ENCODE data around the gene METTL1.
"Not testable (repeated sequence)": the region's sequence is repeated elsewhere in the genome, so short reads cannot be mapped to it uniquely, and the experiment has no call there.

METTL1 gene

DNA sequence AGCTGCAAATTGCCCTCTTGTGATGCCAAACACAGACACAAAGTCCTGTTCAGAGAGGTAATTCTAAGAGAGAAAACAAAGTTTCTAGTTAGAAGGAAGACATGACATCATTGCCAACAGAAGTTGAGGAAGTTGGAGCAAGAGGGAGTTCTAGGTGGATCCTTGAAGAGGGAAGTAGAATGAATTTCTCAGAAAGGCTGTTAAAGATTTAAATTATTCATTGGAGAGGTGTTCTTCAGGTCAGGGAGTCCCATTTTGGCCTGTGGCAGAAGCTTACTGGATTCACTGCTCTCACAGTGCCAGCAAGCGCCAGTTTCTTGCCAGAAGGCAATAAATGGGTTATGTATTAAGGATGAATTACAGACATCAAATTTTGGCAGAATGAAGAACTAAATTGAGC, 26.0 kb upstream of the METTL1 start:
- DNase-seq: no peak

DNA sequence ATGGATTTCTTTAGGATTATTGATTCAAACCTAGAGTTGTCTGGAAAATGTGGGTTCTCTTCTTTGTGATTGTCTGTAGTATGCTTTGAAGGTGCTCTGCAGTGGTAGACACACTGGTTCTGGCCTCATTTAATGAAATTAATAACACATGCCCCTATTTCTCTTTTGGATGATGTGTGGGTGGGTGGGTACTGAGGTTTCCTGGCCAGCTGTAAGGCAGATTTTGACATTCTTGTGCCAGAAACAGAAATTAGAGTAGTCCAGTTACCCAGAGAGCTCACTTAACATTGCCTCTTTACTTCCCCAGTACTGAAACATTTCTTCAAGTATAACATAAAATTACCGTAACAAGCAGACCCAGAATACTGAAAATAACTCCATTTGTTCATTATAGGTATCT, 25.1 kb upstream of the METTL1 start:
- no peak for DNase-seq

DNA sequence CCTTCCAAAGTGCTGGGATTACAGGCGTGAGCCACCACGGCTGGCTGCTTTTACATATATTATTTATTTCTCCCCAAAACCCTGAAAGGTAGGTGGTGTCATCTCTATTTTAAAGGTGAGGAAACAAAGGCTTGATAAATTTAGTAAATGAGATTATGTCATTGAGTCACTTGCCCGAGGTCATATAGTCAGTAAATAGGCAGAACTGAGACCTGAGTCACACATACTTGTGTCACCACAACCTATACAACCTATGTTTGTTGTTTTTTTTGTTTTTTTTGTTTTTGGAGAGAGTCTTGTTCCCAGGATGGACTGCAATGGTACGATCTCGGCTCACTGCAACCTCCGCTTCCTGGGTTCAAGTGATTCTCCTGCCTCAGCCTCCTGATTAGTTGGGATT, 23.4 kb upstream of the METTL1 start:
- no peak for DNase-seq

DNA sequence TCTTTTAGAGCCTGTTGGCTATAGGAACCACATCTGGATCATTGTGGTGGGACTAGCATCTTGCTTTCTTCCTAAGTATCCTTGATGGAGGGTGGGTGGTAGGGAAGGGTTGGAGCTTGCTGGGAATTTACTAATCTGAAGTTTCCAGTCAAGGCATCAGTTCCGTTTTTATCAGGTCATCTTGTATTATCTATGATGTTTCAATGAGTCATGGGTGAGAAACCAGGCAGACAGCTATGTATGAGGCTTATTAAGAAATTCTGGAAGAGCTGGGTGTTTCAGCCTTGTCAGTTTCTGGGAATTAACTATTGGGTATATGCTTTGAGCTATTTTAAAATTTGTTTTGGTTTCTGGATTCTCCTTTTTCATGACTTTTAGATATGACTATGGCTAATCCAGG, 22.0 kb upstream of the METTL1 start:
- no peak for DNase-seq

DNA sequence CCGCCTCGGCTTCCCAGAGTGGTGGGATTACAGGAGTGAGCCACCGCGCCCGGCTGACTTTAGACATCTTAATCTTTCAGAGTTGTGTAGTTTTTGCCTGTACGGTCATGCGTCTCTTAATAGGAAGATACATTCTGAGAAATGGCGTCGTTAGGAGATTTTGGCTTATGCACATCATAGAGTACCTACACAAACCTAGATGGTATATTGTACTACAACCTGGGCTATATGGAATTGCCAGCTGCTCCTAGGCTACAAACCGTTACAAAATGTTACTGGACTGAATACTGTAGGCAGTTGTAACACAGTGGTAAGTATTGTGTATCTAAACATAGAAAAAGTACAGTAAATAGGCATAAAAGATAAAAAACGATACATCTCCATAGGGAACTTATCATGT, 12.0 kb upstream of the METTL1 start:
- no peak for DNase-seq

DNA sequence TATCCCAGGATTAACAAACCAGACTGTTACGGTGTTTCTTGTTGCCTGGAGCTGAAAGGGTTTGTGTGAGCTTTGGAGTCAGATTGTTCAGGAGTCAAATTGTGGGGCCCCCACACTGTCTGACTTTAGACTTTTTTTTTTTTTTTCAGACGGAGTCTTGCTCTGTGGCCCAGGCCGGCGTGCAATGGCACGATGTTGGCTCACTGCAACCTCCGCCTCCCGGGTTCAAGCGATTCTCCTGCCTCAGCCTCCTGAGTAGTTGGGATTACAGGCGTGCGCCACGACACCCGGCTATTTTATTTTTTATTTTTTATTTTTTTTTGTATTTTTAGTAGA, 11.5 kb upstream of the METTL1 start:
- no peak for DNase-seq

DNA sequence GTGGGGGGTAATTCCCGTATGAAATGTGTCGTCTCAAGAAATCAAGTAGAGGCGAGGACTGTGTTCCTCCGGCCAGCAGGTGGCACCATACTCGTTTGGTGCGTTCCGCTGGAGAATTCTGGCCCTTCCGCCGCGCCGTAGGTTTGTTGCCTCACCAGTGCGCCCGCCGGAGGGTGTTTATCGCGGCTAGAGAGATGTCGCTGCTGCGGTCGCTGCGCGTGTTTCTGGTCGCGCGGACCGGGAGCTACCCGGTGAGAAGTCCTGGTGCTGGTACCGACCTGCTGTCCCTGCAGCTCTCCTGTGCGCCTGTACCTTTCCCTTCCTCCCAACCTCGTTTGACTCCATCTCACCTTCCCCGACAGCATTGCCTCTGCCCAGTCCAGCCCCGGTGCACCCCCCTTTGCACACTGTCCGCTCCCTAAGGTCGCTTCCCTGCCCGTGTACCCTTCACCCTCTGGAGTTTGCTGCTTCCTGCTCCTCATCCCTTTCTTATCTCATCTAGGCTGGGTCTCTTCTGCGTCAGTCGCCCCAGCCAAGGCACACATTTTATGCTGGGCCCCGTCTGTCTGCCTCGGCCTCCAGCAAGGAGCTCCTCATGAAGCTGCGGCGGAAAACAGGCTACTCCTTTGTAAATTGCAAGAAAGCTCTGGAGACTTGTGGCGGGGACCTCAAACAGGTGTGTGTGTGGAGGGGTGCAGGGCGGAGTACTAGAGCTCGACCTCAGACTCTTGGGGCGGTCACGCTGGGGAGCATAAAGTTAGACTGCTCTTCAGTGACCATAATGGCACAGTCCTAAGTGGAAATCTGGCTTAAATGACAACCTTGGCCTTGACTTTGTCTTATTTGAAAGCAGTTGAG, 10.9 kb upstream of the METTL1 start, which contains the start of gene TSFM:
Gene TSFM, plus strand, starts transcription at position 180 of the 858 bp plus-strand sequence. Its CDS starts 15 bp downstream, at position 195.
- peak; percentile 47 to 97 (median 89) for DNase-seq

DNA sequence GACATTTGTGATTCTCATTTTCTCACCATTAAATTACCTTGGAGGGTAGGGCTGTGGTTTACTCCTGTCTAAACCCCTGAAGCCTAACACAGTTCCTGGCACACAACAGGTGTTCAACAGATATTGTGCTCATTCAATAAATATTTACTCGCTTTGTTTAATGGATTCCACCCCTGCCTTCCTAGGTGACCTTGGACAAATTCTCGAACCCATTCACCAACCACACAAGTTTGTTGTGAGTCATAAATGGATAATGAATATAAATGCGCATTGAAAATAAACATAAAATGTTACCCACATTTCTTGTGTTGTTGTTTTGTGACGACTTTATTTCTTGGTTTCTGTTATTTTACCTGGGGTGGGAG, 10.3 kb upstream of the METTL1 start:
- DNase-seq: no peak

DNA sequence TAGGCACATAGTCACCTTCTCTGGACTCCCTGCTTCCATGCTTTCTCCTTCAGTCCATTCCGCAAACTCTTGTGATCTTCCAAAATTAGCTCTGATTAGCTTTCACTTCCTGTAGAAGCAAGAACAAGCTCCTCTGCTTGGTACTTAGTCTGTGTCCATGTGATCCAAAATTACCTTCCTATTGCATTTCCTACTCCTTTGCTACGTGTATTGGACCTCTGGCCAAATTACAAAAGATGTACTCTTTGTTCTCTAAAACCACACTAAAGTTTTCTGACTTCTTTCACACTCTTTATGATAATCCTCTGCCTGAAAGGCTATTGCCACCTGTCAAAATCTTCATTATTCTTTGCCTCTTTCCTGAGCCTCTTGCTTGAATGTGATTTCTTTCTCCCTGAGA, 9.9 kb upstream of the METTL1 start:
- no peak for DNase-seq

DNA sequence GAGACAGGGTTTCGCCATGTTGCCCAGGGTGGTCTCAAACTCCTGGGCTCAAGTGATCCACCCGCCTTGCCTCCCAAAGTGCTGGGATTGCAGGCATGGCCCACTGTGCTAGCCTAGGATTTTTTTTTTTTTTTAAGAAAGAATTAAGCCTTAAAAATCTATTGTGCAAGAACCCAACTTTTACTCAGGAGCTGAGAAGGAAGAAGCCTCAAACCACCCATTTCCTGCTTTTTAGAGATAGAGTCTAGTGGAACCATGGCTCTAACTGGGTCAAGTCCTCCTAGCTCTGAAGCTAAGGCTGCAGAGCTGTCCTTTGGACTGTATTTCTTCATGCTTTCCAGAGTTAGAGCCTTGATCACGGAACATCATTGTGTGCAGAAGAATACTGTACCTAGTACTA, 9.3 kb upstream of the METTL1 start:
- DNase-seq: no peak

DNA sequence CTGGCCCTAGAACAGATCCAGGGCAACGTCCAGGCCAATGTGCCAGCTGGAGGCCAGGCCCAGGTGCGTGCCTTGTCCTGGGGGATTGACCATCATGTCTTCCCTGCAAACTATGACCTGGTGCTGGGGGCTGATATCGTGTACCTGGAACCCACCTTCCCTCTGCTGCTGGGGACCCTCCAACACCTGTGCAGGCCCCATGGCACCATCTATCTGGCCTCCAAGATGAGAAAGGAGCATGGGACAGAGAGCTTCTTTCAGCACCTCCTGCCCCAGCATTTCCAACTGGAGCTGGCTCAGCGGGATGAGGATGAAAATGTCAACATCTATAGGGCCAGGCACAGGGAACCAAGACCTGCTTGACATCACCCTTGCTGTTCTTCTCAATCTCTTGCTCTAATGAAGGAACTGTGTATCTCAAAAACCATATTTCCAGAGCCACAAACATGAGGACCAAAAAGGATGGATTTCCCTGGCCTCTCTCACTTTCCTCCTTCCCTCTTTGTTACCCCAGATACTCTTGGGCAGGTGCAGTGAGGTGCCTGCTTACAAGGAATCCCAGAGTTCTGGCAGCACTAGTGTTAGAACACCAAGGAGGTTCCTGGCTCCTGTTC, 8.5 kb upstream of the METTL1 start:
- DNase-seq: no peak

DNA sequence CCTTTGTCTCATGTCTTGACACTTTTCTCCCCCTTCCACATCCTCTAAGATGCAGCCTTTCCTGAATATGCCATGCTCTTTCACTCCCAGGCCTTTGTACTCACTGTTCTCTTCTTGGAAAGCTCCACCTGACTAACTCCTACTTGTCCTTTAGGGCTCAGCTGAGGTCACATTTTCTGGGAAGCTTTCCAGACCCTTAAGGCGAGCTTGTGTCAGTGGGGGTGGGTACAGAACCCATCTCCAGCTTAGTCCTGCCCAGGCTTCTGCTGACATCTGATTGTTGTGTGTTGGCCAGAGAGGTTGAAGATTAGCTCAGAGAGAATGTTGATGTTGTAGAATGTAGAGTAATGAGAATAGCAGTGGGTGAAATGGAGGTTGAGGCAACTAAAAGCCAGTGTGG, 7.8 kb upstream of the METTL1 start:
- no peak for DNase-seq

DNA sequence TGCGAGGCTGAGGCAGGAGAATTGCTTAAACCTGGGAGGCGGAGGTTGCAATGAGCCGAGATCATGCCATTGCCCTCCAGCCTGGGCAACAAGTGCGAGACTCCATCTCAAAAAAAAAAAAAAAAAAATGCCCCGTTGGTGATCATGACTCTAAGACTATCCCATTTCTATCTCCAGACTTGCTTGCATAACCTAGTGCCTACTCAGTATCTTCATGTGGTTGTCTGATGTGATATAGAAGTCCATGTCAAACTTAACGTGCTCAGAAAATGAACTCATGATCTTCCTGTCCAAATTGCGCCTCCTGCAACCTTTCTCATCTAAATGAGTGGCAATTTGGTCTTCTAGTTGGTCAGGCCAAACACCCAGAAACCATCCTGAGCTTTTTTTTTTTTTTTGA, 6.0 kb upstream of the METTL1 start:
- DNase-seq: no peak

DNA sequence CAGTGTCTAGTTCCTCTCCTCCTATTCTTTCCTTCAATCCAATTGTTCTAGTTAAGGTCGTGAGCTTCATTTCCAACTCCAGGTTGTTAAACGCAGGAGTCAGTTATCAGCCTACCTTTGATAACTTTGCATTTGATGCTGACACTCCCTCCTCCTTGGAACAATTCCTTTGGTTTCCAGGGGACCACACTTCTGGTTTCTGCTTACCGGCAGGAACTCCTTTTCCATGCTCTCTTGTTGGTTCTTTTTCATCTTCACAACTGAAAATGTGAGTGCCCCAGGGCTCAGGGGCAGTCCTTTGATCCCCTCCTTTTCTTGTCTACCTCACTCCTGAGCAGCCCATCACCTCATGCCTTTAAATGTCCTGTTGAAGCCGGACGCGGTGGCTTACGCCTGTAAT, 5.5 kb upstream of the METTL1 start:
- no peak for DNase-seq

DNA sequence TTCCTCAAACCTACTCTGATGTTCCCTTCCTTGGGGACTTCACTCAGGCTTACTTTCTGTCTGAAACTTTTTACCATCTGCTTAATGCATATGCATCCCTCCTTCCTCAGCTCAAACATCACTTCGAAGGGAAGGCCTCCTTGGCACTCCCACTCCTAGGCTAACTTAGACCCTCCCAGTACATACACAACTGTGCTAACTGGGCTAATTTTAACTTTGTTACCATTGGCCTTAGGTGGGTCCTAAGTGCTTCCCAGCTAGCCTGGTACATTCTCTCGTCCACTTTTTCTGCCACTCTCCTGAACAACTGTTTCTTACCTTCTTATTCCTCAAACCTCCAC, 4.3 kb upstream of the METTL1 start:
- DNase-seq: no peak

DNA sequence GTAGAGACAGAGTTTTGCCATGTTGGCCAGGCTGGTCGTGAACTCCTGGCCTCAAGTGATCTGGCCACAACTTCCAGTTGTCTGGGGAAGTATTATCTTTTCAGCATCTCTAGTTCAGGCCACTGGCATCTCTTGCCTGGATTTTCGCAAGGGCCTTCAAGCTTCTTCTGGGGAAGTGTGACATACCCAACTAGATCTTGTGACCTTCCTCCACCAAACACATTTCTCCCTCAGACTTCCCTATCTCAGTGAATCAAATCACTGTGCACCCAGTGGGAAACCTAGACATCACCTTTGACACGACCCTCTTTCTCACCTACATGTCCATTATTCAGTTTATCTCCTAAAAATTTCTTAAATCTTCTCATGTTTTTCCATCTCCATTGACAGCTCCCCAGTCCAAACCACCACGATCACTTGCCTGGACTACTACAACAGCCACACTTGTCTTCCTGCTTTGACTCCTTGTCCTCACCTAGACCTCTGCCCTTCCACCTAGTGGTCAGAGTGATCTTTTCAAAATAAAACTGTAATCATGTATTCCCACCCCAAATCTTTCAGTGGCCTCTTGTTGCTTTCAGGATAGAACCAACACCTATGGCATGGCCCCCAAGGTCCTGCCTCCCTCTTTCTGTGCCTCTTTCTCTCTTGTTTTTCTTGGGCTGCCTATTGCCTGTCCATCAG, 3.8 kb upstream of the METTL1 start:
- no peak for DNase-seq

DNA sequence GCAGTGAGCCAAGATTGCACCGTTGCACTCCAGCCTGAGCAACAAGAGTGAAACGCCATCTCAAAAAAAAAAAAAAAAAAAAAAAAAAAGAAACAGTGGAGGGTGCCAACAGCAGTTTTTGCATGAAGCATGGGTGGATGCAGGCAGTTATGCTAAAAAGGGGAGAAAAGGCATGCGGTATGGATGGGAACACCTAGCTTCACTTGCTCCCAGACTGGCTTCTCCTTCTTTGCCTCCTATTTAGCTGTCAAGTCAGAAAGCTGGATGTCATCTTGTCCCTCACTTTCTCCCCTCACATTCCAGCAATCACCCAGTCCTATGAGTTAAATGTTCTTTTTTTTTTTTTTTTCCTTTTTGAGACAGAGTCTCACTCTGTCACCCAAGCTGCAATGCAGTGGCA, 3.1 kb upstream of the METTL1 start:
- DNase-seq: no peak

DNA sequence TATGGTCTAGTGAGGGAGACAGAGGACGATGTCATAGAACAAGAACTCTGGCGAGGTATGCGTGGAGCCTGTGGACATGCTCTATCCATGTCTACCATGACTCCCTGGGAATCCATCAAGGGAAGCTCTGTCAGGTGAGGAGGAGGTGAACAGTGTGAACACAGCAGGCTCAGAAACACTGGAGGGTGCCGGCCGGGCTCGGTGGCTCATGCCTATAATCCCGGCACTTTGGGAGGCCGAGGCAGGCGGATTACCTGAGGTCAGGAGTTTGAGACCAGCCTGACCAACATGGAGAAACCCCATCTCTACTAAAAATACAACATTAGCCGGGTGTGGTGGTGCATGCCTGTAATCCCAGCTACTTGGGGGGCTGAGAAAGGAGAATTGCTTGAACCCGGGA, 2.7 kb upstream of the METTL1 start:
- DNase-seq: not testable (repeated sequence)

DNA sequence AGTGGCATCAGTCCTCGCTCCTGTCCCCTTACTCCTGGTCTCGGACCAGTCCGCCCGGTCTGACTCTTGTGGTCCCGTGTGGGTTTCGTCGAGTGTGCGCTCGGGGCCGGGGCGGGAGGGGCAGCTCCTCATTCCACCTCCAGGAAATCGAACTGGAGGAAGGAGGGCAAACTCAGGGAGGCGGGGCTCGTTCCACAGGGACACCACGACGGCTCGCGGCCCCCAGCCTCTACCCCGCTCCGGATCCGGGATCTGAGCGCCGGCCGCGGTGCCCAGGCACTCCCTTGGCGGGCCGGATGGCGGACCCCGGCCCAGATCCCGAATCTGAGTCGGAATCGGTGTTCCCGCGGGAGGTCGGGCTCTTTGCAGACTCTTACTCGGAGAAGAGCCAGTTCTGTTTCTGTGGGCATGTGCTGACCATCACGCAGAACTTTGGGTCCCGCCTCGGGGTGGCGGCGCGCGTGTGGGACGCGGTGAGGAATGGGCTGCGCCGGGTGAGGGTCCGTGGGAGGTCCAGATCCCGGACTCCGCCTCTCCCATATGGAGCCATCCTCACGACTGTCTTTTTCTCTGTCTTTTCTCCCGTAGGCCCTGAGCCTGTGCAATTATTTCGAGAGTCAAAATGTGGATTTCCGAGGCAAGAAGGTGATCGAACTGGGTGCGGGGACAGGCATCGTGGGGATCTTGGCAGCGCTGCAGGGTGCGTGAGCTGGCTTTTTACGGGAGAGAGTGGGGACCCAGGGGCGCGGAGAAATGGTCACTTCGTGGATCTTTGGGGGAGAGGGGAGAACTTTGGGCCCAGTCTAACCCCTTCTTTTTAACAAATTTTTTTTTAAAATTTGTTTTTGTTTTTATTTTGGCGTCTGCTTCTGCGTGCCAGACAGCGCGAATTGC, 771 bp upstream of the METTL1 start, which contains the start of gene EEF1AKMT3:
Gene EEF1AKMT3, plus strand, starts transcription at position 186 of the 894 bp plus-strand sequence. Its CDS starts 111 bp downstream, at position 297.
- DNase-seq: peak in 28 of 51 donors; percentile 20 to 77 (median 54)

DNA sequence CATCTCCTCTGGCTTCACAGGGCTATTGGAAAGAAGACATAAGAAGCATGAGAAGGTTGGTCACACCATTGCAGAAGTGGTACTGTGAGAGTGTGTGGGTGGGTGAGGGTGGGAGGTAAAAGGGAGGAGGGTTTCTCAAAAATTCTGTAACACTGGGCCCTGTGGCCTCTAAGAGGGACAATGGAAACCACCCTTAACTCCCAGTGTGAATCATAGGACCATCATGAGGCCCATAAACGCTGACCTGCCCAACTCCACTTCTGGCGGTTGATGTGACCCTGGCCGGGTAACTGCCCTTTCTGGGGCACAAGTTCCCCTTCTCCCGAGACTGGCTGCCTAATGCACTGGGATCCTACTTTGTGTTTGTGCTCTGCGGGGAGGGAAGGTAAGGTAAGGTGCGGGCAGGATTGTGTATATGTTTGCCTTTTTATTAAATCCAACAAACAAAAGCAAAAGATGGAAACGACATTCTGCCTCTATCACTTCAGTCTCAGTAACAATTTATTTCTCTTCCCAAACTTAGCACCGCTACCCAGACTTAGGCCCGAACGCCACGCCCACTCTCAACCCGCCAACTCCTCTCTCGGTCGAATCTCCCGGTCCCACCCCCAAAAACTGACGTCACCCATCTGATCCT, 551 bp downstream of the METTL1 start:
- peak in 21 of 51 donors; percentile 54 to 85 (median 74) for DNase-seq

DNA sequence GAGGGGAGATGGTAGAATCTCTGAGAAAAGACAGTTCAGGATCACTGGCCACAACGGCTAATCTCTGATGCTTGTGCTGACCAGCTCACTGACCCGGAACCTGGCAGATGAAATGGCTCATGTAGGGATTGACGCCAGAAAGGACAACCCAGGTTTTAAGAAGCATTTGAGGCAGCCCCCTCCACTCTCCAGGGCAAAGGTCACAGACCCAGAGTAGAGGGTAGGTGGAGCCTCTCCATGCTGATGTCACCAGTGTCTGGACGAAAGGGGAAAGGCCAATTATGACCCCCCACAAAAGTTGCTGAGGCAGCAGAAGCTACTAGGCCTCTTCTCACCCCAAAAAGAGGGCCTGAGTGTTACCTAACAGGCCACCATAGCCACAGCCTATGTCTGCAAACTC, 1.2 kb downstream of the METTL1 start:
- no peak for DNase-seq
